CD4-positive, CD25-positive, alpha-beta regulatory T cell (primary cell): ENCODE results near the gene CCT2. TPM values are rescaled to one million over a fixed set of nuclear protein-coding genes. Genes with fewer than 3 reads are reported as not detected.

Source experiments
- ATAC-seq, 2 donors: fragments of 150-1000 bp; cut with Tn5 transposase; one replicate each; pipeline ENCODE4 v1.10.0; 2021; ENCODE audit warnings: low read depth in 2 of 2, moderate number of reproducible peaks in 2 of 2, moderate library complexity in 1 of 2
- DNase-seq, 3 donors: peaks; one replicate each; pipeline versions ENCODE4 v3.0.0 to v3.0.0-alpha.2; 2012 to 2022; ENCODE audit warnings: mixed read lengths in 1 of 3
- H3K27ac ChIP-seq: one replicate; pipeline ENCODE4 v1.7.0; 2013; ENCODE audit warnings: mild to moderate bottlenecking, low read length; ENCODE audit not compliant: insufficient read depth, poor library complexity, severe bottlenecking
- H3K27me3 ChIP-seq: one replicate; pipeline ENCODE4 v1.7.0; 2013; ENCODE audit warnings: low read length; ENCODE audit not compliant: control insufficient read depth, insufficient read depth
- H3K36me3 ChIP-seq: one replicate; pipeline ENCODE4 v1.7.0; 2013; ENCODE audit warnings: mild to moderate bottlenecking, low read length, moderate library complexity; ENCODE audit not compliant: control insufficient read depth, insufficient read depth
- H3K4me1 ChIP-seq: 2 replicates; pipeline ENCODE4 v1.7.0; 2013; ENCODE audit warnings: mild to moderate bottlenecking, low read length; ENCODE audit not compliant: insufficient read depth, control insufficient read depth, poor library complexity, severe bottlenecking
- H3K4me3 ChIP-seq: one replicate; pipeline ENCODE4 v1.7.0; 2013; ENCODE audit warnings: low read depth, mild to moderate bottlenecking, low read length, moderate library complexity
- H3K9me3 ChIP-seq, 2 experiments: 1 replicate in 1 of 2; 2 replicates in 1 of 2; pipeline ENCODE4 v1.7.0; 2013; ENCODE audit warnings: low read length in 2 of 2, mild to moderate bottlenecking in 1 of 2, moderate library complexity in 1 of 2; ENCODE audit not compliant: control insufficient read depth in 2 of 2
- H3K27ac Mint-ChIP-seq, 3 donors: one replicate each; pipeline ENCODE4 v1.8.0; 2020 to 2022; ENCODE audit warnings: mild to moderate bottlenecking in 3 of 3, mixed read lengths in 3 of 3, moderate library complexity in 2 of 3
- H3K27me3 Mint-ChIP-seq: one replicate; pipeline ENCODE4 v1.8.0; 2022; ENCODE audit warnings: mild to moderate bottlenecking, mixed read lengths
- H3K36me3 Mint-ChIP-seq: one replicate; pipeline ENCODE4 v1.8.0; 2020; ENCODE audit warnings: mixed read lengths
- H3K4me1 Mint-ChIP-seq, 4 donors: one replicate each; pipeline ENCODE4 v1.8.0; 2020 to 2022; ENCODE audit warnings: mixed read lengths in 4 of 4, mild to moderate bottlenecking in 1 of 4
- H3K4me3 Mint-ChIP-seq, 4 donors: one replicate each; pipeline ENCODE4 v1.8.0; 2020 to 2022; ENCODE audit warnings: mild to moderate bottlenecking in 4 of 4, mixed read lengths in 4 of 4, moderate library complexity in 3 of 4
- H3K9me3 Mint-ChIP-seq, 7 donors: one replicate each; pipeline ENCODE4 v1.8.0; 2020 to 2022; ENCODE audit warnings: mixed read lengths in 7 of 7, mild to moderate bottlenecking in 3 of 7, moderate library complexity in 2 of 7
- polyA plus RNA-seq, 4 donors: library from polyadenylated mRNA; unstranded; fragments of 300-500 nt; fragmentation: Illumina TruSeq; gene quantifications; one replicate each; pipeline ENCODE4 v1.2.3, GENCODE V29; 2021
- total RNA-seq: library from RNA; stranded (reverse); gene quantifications from one replicate; pipeline ENCODE4 v1.2.3, GENCODE V29; 2022

CCT2 gene
- total and polyA plus RNA-seq, 5 donors from 2014 or later = 149 to 166 (median 163) TPM

GRCh38 chr12:69621551-69621950, 36.3 kb downstream of the CCT2 start:
- Mint-ChIP-seq H3K4me3 (no peak overlapping the region), H3K27me3 (peaks cover 15% of the 10 kb centered on the region), H3K9me3 (no peaks in the 10 kb centered on the region)

GRCh38 chr12:69623970-69624369, 38.7 kb downstream of the CCT2 start:
- H3K36me3 ChIP-seq = no peaks in the 10 kb centered on the region
- H3K4me1 ChIP-seq = no peaks in the 10 kb centered on the region
- no peak overlapping the region for H3K4me3 ChIP-seq
- Mint-ChIP-seq H3K9me3 (no peaks in the 10 kb centered on the region), H3K4me1 (no peaks in the 10 kb centered on the region), H3K4me3 (no peak overlapping the region), H3K36me3 (no peaks in the 10 kb centered on the region), H3K27ac (no peak overlapping the region), H3K27me3 (peaks cover 15% of the 10 kb centered on the region)
- H3K27me3 ChIP-seq = no peaks in the 10 kb centered on the region
- H3K9me3 ChIP-seq = no peaks in the 10 kb centered on the region
- no peak for DNase-seq
- no peak for ATAC-seq
- no peak overlapping the region for H3K27ac ChIP-seq

More at GRCh38 chr12:69621551-69621950, 36.3 kb downstream of the CCT2 start:
- Histone ChIP-seq H3K27me3 (no peaks in the 10 kb centered on the region), H3K27ac (no peak overlapping the region), H3K36me3 (no peaks in the 10 kb centered on the region), H3K4me3 (no peak overlapping the region), H3K4me1 (no peaks in the 10 kb centered on the region), H3K9me3 (no peaks in the 10 kb centered on the region)
- H3K27ac Mint-ChIP-seq = no peak overlapping the region
- no peaks in the 10 kb centered on the region for H3K4me1 Mint-ChIP-seq
- H3K36me3 Mint-ChIP-seq = no peaks in the 10 kb centered on the region
- DNase-seq (no peak), ATAC-seq (no peak)

GRCh38 chr12:69627501-69627900, 42.2 kb downstream of the CCT2 start:
- Mint-ChIP-seq H3K27me3 (peaks cover 14% of the 10 kb centered on the region), H3K36me3 (no peaks in the 10 kb centered on the region), H3K9me3 (no peaks in the 10 kb centered on the region), H3K4me3 (no peak overlapping the region), H3K4me1 (no peaks in the 10 kb centered on the region), H3K27ac (no peak overlapping the region)
- Histone ChIP-seq H3K4me3 (no peak overlapping the region), H3K9me3 (no peaks in the 10 kb centered on the region), H3K4me1 (no peaks in the 10 kb centered on the region), H3K36me3 (no peaks in the 10 kb centered on the region), H3K27me3 (no peaks in the 10 kb centered on the region), H3K27ac (no peak overlapping the region)
- ATAC-seq (no peak), DNase-seq (no peak)

GRCh38 chr12:69630191-69630590, 44.9 kb downstream of the CCT2 start:
- H3K9me3 ChIP-seq = no peaks in the 10 kb centered on the region
- no peak overlapping the region for H3K4me3 ChIP-seq
- Mint-ChIP-seq H3K27ac (peak overlapping the region in 1 of 3 donors; percentile 38), H3K4me3 (no peak overlapping the region), H3K9me3 (peaks cover 0 to 1% (median 0%) of the 10 kb centered on the region in 7 donors), H3K27me3 (peaks cover 8% of the 10 kb centered on the region), H3K4me1 (no peaks in the 10 kb centered on the region), H3K36me3 (no peaks in the 10 kb centered on the region)
- no peaks in the 10 kb centered on the region for H3K27me3 ChIP-seq
- no peaks in the 10 kb centered on the region for H3K36me3 ChIP-seq
- H3K4me1 ChIP-seq = no peaks in the 10 kb centered on the region
- no peak for ATAC-seq
- no peak overlapping the region for H3K27ac ChIP-seq
- no peak for DNase-seq

- Mint-ChIP-seq H3K27ac (no peak overlapping the region), H3K9me3 (peaks cover 0 to 1% (median 0%) of the 10 kb centered on the region in 7 donors), H3K4me3 (no peak overlapping the region), H3K27me3 (peaks cover 7% of the 10 kb centered on the region), H3K36me3 (no peaks in the 10 kb centered on the region), H3K4me1 (no peaks in the 10 kb centered on the region)
- no peaks in the 10 kb centered on the region for H3K4me1 ChIP-seq
- H3K9me3 ChIP-seq = no peaks in the 10 kb centered on the region
- no peak for ATAC-seq
- DNase-seq = no peak
- H3K27ac ChIP-seq = no peak overlapping the region
- no peaks in the 10 kb centered on the region for H3K36me3 ChIP-seq
- H3K27me3 ChIP-seq = no peaks in the 10 kb centered on the region
- no peak overlapping the region for H3K4me3 ChIP-seq
Measured at GRCh38 chr12:69633061-69633460, 47.8 kb downstream of the CCT2 start.

GRCh38 chr12:69639400-69640016, 54.2 kb downstream of the CCT2 start:
- H3K4me1 Mint-ChIP-seq = peaks cover 0 to 1% (median 0%) of the 10 kb centered on the region in 4 donors
- H3K27me3 Mint-ChIP-seq = peaks cover 12% of the 10 kb centered on the region
- no peak overlapping the region for H3K4me3 ChIP-seq
- no peaks in the 10 kb centered on the region for H3K27me3 ChIP-seq
- no peak overlapping the region for H3K27ac Mint-ChIP-seq
- no peak overlapping the region for H3K27ac ChIP-seq
- DNase-seq = peak; percentile 29 to 70 (median 46)
- H3K9me3 ChIP-seq = no peaks in the 10 kb centered on the region
- peak; percentile 58 to 67 for ATAC-seq
- no peaks in the 10 kb centered on the region for H3K9me3 Mint-ChIP-seq
- no peak overlapping the region for H3K4me3 Mint-ChIP-seq
- H3K36me3 Mint-ChIP-seq = no peaks in the 10 kb centered on the region
- no peaks in the 10 kb centered on the region for H3K4me1 ChIP-seq
- H3K36me3 ChIP-seq = no peaks in the 10 kb centered on the region

GRCh38 chr12:69641546-69641945, 56.3 kb downstream of the CCT2 start:
- Histone ChIP-seq H3K27me3 (no peaks in the 10 kb centered on the region), H3K27ac (no peak overlapping the region), H3K4me1 (no peaks in the 10 kb centered on the region), H3K4me3 (no peak overlapping the region), H3K9me3 (no peaks in the 10 kb centered on the region), H3K36me3 (no peaks in the 10 kb centered on the region)
- Mint-ChIP-seq H3K4me3 (no peak overlapping the region), H3K4me1 (peaks cover 0 to 1% (median 0%) of the 10 kb centered on the region in 4 donors), H3K27ac (no peak overlapping the region), H3K36me3 (no peaks in the 10 kb centered on the region), H3K27me3 (peaks cover 9% of the 10 kb centered on the region), H3K9me3 (no peaks in the 10 kb centered on the region)
- DNase-seq = no peak
- no peak for ATAC-seq

GRCh38 chr12:69642531-69642930, 57.3 kb downstream of the CCT2 start:
- Mint-ChIP-seq H3K36me3 (no peaks in the 10 kb centered on the region), H3K4me1 (peaks cover 0 to 1% (median 0%) of the 10 kb centered on the region in 4 donors), H3K4me3 (no peak overlapping the region), H3K27ac (no peak overlapping the region), H3K9me3 (no peaks in the 10 kb centered on the region), H3K27me3 (peaks cover 9% of the 10 kb centered on the region)
- no peaks in the 10 kb centered on the region for H3K4me1 ChIP-seq
- no peak for ATAC-seq
- DNase-seq = no peak
- no peaks in the 10 kb centered on the region for H3K36me3 ChIP-seq
- no peak overlapping the region for H3K27ac ChIP-seq
- no peak overlapping the region for H3K4me3 ChIP-seq
- no peaks in the 10 kb centered on the region for H3K9me3 ChIP-seq
- H3K27me3 ChIP-seq = no peaks in the 10 kb centered on the region
